Glutamatergic neuron (in vitro differentiated cells): ENCODE measurements around the gene CDYL. TPM values are rescaled to one million over a fixed set of nuclear protein-coding genes. Genes with fewer than 3 reads are reported as not detected.

ENCODE experiments used
- DNase-seq: peaks from one replicate; pipeline ENCODE4 v3.0.0; 2022
- H3K27ac Mint-ChIP-seq: one replicate; pipeline ENCODE4 v1.8.0; 2020; ENCODE audit warnings: mild to moderate bottlenecking, mixed read lengths, inconsistent platforms; ENCODE audit not compliant: unreplicated experiment
- H3K27me3 Mint-ChIP-seq: one replicate; pipeline ENCODE4 v1.8.0; 2020; ENCODE audit warnings: mild to moderate bottlenecking, moderate library complexity, mixed read lengths, inconsistent platforms; ENCODE audit not compliant: unreplicated experiment
- H3K36me3 Mint-ChIP-seq: one replicate; pipeline ENCODE4 v1.8.0; 2020; ENCODE audit warnings: mild to moderate bottlenecking, mixed read lengths, inconsistent platforms; ENCODE audit not compliant: unreplicated experiment
- H3K4me1 Mint-ChIP-seq: one replicate; pipeline ENCODE4 v1.8.0; 2020; ENCODE audit warnings: mild to moderate bottlenecking, low read depth, mixed read lengths, inconsistent platforms; ENCODE audit not compliant: unreplicated experiment
- H3K4me3 Mint-ChIP-seq: one replicate; pipeline ENCODE4 v1.8.0; 2020; ENCODE audit warnings: mild to moderate bottlenecking, mixed read lengths, inconsistent platforms; ENCODE audit not compliant: unreplicated experiment
- H3K9me3 Mint-ChIP-seq: one replicate; pipeline ENCODE4 v1.8.0; 2020; ENCODE audit warnings: mild to moderate bottlenecking, moderate library complexity, mixed read lengths, inconsistent platforms; ENCODE audit not compliant: unreplicated experiment
- CTCF ChIP-seq: fragments of 200-600 bp; sonication (generic); IDR thresholded peaks from one replicate; pipeline ENCODE4 v1.5.0; 2021; ENCODE audit not compliant: partially characterized antibody, unreplicated experiment
- total RNA-seq: library from RNA; stranded (reverse); fragmentation: NEBNext Ultra II Directional; extraction: Animal tissue kit (Norgen Biotek cat#: 25700); gene quantifications from one replicate; pipeline ENCODE4 v1.2.1, GENCODE V29; 2021; ENCODE audit not compliant: unreplicated experiment

Gene CDYL
- total RNA-seq, 1 donor from 2014 or later, result 63.3 TPM

- Mint-ChIP-seq H3K27me3 (no peaks in the 10 kb centered on the region), H3K4me3 (no peak overlapping the region), H3K4me1 (peaks cover 20% of the 10 kb centered on the region), H3K27ac (no peak overlapping the region), H3K9me3 (no peaks in the 10 kb centered on the region), H3K36me3 (peaks cover 5% of the 10 kb centered on the region)
- no peak for DNase-seq
- no peak for TF ChIP-seq CTCF
Measured at GRCh38 chr6:4909063-4909706, 133.0 kb downstream of the CDYL start.

GRCh38 chr6:4910037-4910760 is 134.0 kb downstream of the CDYL start:
- no peaks in the 10 kb centered on the region for H3K27me3 Mint-ChIP-seq
- H3K36me3 Mint-ChIP-seq, result peaks cover 5% of the 10 kb centered on the region
- H3K4me3 Mint-ChIP-seq, result no peak overlapping the region
- no peak for TF ChIP-seq CTCF
- no peaks in the 10 kb centered on the region for H3K9me3 Mint-ChIP-seq
- H3K4me1 Mint-ChIP-seq, result peaks cover 24% of the 10 kb centered on the region
- no peak for DNase-seq
- H3K27ac Mint-ChIP-seq, result no peak overlapping the region

- Mint-ChIP-seq H3K9me3 (no peaks in the 10 kb centered on the region), H3K27me3 (no peaks in the 10 kb centered on the region), H3K4me1 (peaks cover 15% of the 10 kb centered on the region), H3K4me3 (no peak overlapping the region), H3K27ac (no peak overlapping the region), H3K36me3 (peaks cover 5% of the 10 kb centered on the region)
- DNase-seq, result no peak
- TF ChIP-seq CTCF, result no peak
Measured at GRCh38 chr6:4912559-4912958, 136.4 kb downstream of the CDYL start.

- H3K9me3 Mint-ChIP-seq, result no peaks in the 10 kb centered on the region
- H3K27ac Mint-ChIP-seq, result no peak overlapping the region
- TF ChIP-seq CTCF, result no peak
- DNase-seq, result no peak
- peaks cover 15% of the 10 kb centered on the region for H3K4me1 Mint-ChIP-seq
- no peaks in the 10 kb centered on the region for H3K27me3 Mint-ChIP-seq
- peaks cover 1% of the 10 kb centered on the region for H3K36me3 Mint-ChIP-seq
- H3K4me3 Mint-ChIP-seq, result no peak overlapping the region
Measured at GRCh38 chr6:4913705-4914419, 137.7 kb downstream of the CDYL start.
